HepG2 (cell line): ENCODE measurements around the gene SLC27A1.

Experiments used
- GABPA ChIP-seq, 2 experiments: IDR thresholded peaks; 2 replicates each; pipeline ENCODE4 v1.6.1; 2011 to 2016; ENCODE audit warnings: low read depth in 2 of 2, low read length in 1 of 2, missing biosample characterization in 1 of 2, missing genetic modification characterization in 1 of 2
- JUNB ChIP-seq: sonication (generic); formaldehyde crosslinking; IDR thresholded peaks from 2 replicates; pipeline ENCODE4 v1.8.0; 2022; ENCODE audit warnings: missing genetic modification reagents, mild to moderate bottlenecking, borderline replicate concordance
- ONECUT2 ChIP-seq: sonication (generic); formaldehyde crosslinking; IDR thresholded peaks from 2 replicates; pipeline ENCODE4 v1.4.0; 2020; ENCODE audit warnings: missing genetic modification reagents
- POLR2AphosphoS2 ChIP-seq: IDR thresholded peaks from 2 replicates; pipeline ENCODE4 v1.6.1; 2011; ENCODE audit warnings: low read depth, low read length, improper control_type of control experiment
- RBM39 ChIP-seq: fragments of 200-400 bp; formaldehyde crosslinking; IDR thresholded peaks from one replicate; pipeline ENCODE4 v1.6.1; 2018; ENCODE audit warnings: antibody characterized with exemption, mild to moderate bottlenecking, low read depth, low read length; ENCODE audit not compliant: poor library complexity, severe bottlenecking
- TF ChIP-seq, protein P1 (sequence below): sonication (generic); formaldehyde crosslinking; IDR thresholded peaks from 2 replicates; pipeline ENCODE4 v1.4.0; 2020; ENCODE audit warnings: low read depth, mild to moderate bottlenecking, missing genetic modification reagents

GRCh38 chr19:17555480-17555928 lies 85.2 kb downstream of the SLC27A1 start, which contains the start of gene COLGALT1:
- TF ChIP-seq ONECUT2 (CRISPR knock-in tag) (no peak), POLR2AphosphoS2 (no peak), JUNB (CRISPR knock-in tag) (no peak), RBM39 (peak; percentile 12), GABPA (IDR thresholded peaks at IDR 0.05; ENCODE audit: low read depth, low read length) (no peak), GABPA (CRISPR knock-in tag; IDR thresholded peaks at IDR 0.05; ENCODE audit: low read depth) (no peak)
- TF ChIP-seq, protein P1, sequence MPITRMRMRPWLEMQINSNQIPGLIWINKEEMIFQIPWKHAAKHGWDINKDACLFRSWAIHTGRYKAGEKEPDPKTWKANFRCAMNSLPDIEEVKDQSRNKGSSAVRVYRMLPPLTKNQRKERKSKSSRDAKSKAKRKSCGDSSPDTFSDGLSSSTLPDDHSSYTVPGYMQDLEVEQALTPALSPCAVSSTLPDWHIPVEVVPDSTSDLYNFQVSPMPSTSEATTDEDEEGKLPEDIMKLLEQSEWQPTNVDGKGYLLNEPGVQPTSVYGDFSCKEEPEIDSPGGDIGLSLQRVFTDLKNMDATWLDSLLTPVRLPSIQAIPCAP, result no peak
